ENCODE data around the gene GZMM.

The GZMM gene

GRCh38 chr19:512547-513365 is 31.1 kb upstream of the GZMM start:
- DNase-seq = peak; percentile 48

DNA sequence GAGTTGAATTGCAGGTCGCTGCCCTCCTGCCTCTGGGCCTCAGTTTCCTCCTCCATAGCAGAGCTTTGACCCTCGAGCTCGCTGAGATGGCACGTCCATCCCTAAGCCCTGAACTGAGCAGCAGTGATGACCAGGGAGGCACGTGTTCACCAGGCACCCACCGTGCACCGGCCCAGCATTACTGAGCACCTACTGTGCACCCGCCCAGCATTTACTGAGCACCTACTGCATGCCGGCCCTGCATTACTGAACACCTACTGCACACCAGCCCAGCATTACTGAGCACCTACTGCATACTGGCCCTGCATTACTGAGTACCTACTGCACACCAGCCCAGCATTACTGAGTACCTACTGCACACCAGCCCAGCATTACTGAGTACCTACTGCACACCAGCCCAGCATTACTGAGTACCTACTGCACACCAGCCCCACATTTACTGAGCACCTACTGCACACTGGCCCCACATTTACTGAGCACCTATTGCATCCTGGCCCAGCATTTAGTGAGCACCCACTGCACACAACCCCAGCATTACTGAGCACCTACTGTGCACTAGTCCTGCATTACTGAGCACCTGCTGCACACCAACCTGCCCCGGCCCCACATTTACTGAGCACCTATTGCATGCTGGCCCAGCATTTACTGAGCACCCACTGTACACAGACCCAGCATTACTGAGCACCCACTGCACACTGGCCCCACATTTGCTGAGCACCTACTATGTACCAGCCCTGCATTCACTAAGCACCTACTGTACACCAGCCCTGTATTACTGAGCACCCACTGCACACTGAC is 30.3 kb upstream of the GZMM start:
- DNase-seq = no peak

DNA sequence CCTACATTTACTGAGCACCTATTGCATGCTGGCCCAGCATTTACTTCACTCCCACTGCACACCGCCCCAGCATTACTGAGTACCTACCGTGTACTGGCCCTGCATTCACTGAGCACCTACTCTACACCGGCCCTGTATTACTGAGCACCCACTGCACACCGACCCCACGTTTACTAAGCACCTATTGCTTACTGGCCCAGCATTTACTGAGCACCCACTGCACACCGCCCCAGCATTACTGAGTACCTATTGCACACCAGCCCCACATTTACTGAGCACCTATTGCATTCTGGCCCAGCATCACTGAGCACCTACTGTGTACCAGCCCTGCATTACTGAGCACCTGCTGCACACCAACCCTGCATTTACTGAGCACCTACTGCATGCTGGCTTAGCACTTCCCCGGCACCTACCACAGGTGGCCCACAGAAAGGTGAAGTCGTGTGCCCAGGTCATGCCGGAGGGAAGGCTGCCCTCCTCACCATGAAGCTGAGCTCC is 29.6 kb upstream of the GZMM start:
- DNase-seq = no peak

GRCh38 chr19:517721-518597 is 25.9 kb upstream of the GZMM start:
- peak; percentile 98 for DNase-seq

DNA sequence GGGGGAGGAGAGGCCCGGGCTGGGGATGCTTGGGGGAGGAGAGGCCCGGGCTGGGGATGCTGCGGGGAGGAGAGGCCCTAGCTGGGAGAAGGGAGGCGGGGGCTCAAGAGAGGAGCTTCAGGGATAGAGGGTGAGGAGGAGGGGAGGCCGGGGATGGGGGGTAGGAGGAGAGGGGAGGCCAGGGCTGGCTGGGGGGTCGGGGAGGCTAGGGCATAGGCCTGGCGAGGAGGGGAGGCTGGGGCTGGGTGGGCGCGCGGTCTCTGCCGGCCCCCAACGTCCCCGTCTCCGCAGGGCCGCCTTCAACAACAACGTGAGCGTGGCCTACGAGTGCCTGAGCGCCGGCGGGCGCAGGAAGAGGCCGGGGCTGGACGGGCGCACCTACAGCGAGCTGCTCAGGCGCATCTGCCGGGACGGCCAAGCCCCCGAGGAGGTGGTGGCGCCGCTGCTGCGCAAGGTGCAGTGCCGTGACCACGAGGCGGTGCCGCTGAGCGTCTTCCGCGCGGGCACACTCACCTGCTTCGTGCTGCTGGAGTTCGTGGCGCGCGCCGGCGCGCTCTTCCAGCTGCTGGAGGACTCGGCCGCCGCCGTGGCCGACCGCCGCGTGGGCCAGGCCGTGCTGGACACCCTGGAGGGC is 25.1 kb upstream of the GZMM start:
- peak; percentile 59 for DNase-seq

DNA sequence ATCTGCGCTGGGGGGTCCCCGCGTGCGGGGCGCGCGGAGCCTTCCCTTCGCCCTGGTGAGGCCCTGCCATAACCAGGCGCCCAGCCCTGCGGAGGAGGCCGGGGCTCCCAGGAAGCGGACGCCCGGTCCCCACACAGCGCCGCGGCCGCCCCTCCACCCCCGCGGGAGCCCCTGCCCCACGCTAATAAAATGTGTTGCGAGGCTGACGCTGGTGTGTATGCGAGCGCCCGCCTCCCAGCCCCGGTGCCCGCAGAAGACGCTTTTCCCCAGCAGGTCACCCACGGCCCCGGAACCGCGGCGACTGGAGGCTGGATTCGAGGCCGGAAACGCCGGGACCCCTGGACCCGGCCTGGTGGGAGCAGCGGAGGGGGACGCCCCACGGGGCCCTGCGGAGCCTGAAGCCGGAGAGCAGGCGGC is 24.4 kb upstream of the GZMM start:
- no peak for DNase-seq

- no peak for DNase-seq
Observed at GRCh38 chr19:522726-523125, 21.1 kb upstream of the GZMM start.

DNA sequence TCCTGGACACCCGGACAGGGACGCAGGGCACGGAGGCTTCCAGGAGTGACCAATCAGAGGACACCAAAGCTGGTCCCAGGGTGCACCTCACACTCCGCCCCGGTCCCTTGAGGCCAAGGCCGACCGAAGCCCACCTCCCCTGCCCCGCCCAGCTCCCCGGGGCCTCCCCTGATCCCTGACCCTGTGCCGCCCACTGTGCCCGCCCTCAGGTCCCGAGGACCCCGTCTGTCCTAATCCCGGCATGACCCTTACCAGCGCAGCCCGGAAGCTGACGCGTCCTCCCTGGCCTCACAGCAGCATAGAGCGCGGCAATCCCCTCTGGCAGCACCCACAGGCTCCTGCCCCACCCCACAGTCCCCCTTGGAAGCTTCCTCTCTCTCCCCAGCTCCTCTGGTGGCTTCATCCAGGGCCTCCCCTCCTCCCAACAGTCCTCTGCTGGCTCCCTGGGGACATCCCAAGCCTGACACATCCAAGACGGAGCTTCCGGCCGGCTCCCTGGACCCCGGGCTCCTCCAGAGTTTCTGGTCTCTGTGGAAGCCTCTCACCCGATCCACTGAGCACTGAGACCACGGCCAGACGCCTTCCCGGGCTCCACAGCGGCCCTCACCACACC is 19.7 kb upstream of the GZMM start:
- no peak for DNase-seq

DNA sequence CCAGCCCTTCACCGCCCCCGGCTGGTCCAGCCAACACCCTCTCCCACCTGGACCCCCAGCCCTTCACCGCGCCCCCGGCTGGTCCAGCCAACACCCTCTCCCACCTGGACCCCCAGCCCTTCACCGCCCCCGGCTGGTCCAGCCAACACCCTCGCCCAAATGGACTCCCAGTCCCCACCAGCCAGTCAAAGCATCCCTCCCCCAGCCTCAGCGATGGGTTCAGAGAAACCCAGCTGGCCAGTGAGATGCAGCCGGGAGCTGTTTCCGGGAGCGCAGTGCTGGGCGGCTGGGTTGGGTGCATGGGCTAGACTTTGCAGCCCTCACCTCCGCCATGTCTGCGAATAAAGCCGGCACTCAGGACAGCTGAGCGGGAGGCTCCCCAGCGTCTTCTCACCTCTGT is 18.8 kb upstream of the GZMM start:
- DNase-seq = no peak

DNA sequence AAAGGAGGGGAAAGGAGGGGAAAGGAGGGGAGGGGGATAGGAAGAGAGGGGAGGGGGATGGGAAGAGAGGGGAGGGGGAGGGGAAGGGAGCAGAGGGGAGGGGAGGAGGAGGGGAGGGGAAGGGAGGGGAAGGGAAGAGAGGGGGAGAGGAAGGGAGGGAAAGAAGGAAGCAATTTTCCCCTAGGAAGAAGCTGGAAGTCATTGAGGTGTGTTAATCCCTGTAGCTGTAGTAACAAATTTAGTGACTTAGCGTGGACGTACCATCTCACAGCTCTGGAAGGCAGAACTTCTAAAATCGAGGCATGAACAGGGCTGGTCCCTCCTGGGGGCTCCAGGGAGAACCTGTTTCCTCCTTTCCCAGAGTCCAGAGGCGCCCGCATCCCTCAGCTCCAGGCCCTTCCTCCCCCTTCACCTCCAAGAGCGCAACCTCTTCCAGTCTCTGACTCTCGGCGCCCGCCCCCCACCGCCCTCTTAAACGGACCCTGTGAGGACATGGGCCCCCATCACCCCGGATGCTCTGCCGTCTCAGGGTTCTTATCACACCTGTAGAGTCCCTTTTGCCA is 17.9 kb upstream of the GZMM start:
- DNase-seq = no peak

- DNase-seq = no peak
Observed at GRCh38 chr19:530134-531008, 13.5 kb upstream of the GZMM start.

- peak; percentile 90 for DNase-seq
Observed at GRCh38 chr19:531009-531752, 12.7 kb upstream of the GZMM start.

GRCh38 chr19:531753-532560 is 11.9 kb upstream of the GZMM start, which contains the start of gene CDC34:
TSS of gene CDC34 (plus strand) at chr19:531760. CDS start at chr19:531932, 172 bp downstream.
- DNase-seq = no peak

GRCh38 chr19:532561-533363 is 11.1 kb upstream of the GZMM start:
- peak; percentile 79 for DNase-seq

- DNase-seq = no peak
Observed at GRCh38 chr19:533364-534058, 10.3 kb upstream of the GZMM start.

GRCh38 chr19:534088-534487 is 9.8 kb upstream of the GZMM start:
- DNase-seq = no peak
